GM23338 (cell line): Measurements from ENCODE around the gene TMEM154. TPM values are rescaled to one million over a fixed set of nuclear protein-coding genes. Genes with fewer than 3 reads are reported as not detected.

Source experiments
- ATAC-seq: fragments of 200-7000 bp; cut with Tn5 transposase; 3 replicates; pipeline ENCODE4 v1.9.1; 2020
- DNase-seq: peaks from one replicate; pipeline ENCODE4 v3.0.0-alpha.2; 2015; ENCODE audit warnings: low spot score
- H2AFZ ChIP-seq: fragments of 200-600 bp; sonication (generic); 2 replicates; pipeline ENCODE4 v1.8.0; 2016; ENCODE audit warnings: antibody characterized with exemption, mild to moderate bottlenecking, moderate library complexity
- H3F3A ChIP-seq: fragments of 200-600 bp; sonication (generic); replicated peaks from 2 replicates; pipeline ENCODE4 v1.8.0; 2017; ENCODE audit warnings: antibody characterized with exemption, mixed run types, low read depth
- H3K27ac ChIP-seq: fragments of 200-600 bp; sonication (generic); 2 replicates; pipeline ENCODE4 v1.6.1; 2016; ENCODE audit warnings: low read depth
- H3K27me3 ChIP-seq: fragments of 200-600 bp; sonication (generic); 2 replicates; pipeline ENCODE4 v1.8.0; 2016; ENCODE audit warnings: mild to moderate bottlenecking, mixed run types, moderate library complexity; ENCODE audit not compliant: insufficient read depth
- H3K36me3 ChIP-seq: fragments of 200-600 bp; sonication (generic); 2 replicates; pipeline ENCODE4 v1.8.0; 2016; ENCODE audit warnings: mild to moderate bottlenecking; ENCODE audit not compliant: insufficient read depth
- H3K4me1 ChIP-seq: fragments of 200-600 bp; sonication (generic); 2 replicates; pipeline ENCODE4 v1.8.0; 2016; ENCODE audit warnings: mild to moderate bottlenecking, moderate library complexity; ENCODE audit not compliant: insufficient read depth
- H3K4me2 ChIP-seq: fragments of 200-600 bp; sonication (generic); 2 replicates; pipeline ENCODE4 v1.7.1; 2017; ENCODE audit warnings: mixed run types
- H3K4me3 ChIP-seq: fragments of 200-600 bp; sonication (generic); 2 replicates; pipeline ENCODE4 v1.6.1; 2016; ENCODE audit warnings: mixed run types
- H3K79me2 ChIP-seq: fragments of 200-600 bp; sonication (generic); replicated peaks from 2 replicates; pipeline ENCODE4 v1.8.0; 2017; ENCODE audit warnings: mild to moderate bottlenecking; ENCODE audit not compliant: insufficient read depth
- H3K9me2 ChIP-seq: fragments of 200-600 bp; sonication (generic); 2 replicates; pipeline ENCODE4 v1.8.0; 2017; ENCODE audit not compliant: insufficient read depth
- H4K20me1 ChIP-seq: fragments of 200-600 bp; sonication (generic); replicated peaks from 2 replicates; pipeline ENCODE4 v1.8.0; 2017; ENCODE audit warnings: mild to moderate bottlenecking; ENCODE audit not compliant: insufficient read depth
- H3K27ac Mint-ChIP-seq: 2 replicates; pipeline ENCODE4 v1.8.0; 2020; ENCODE audit warnings: inconsistent platforms, mild to moderate bottlenecking, moderate library complexity, mixed read lengths
- H3K27me3 Mint-ChIP-seq: 3 replicates; pipeline ENCODE4 v1.8.0; 2022; ENCODE audit warnings: low read depth, mild to moderate bottlenecking, moderate library complexity, mixed read lengths, inconsistent platforms; ENCODE audit not compliant: insufficient read depth, poor library complexity
- H3K36me3 Mint-ChIP-seq: 3 replicates; pipeline ENCODE4 v1.8.0; 2021; ENCODE audit warnings: low read depth, mild to moderate bottlenecking, inconsistent platforms, moderate library complexity, mixed read lengths
- H3K4me1 Mint-ChIP-seq: 3 replicates; pipeline ENCODE4 v1.8.0; 2020; ENCODE audit warnings: mild to moderate bottlenecking, inconsistent platforms, mixed read lengths
- H3K4me3 Mint-ChIP-seq: 3 replicates; pipeline ENCODE4 v1.8.0; 2021; ENCODE audit warnings: moderate library complexity, mild to moderate bottlenecking, inconsistent platforms, mixed read lengths
- H3K9me3 Mint-ChIP-seq: 3 replicates; pipeline ENCODE4 v1.8.0; 2020; ENCODE audit warnings: moderate library complexity, mild to moderate bottlenecking, inconsistent platforms, mixed read lengths
- CTCF ChIP-seq, 2 experiments: fragments of 200-600 bp in 1 of 2; sonication (generic) in 1 of 2; conservative IDR thresholded peaks; 2 replicates each; pipeline versions ENCODE4 v1.5.1 to v1.6.1; 2016 to 2017; ENCODE audit warnings: antibody characterized with exemption in 2 of 2, low read depth in 2 of 2, mild to moderate bottlenecking in 2 of 2, moderate library complexity in 1 of 2
- POLR2AphosphoS5 ChIP-seq: IDR thresholded peaks from 2 replicates; pipeline ENCODE4 v1.6.1; 2016; ENCODE audit warnings: antibody characterized with exemption, low read depth
- ZNF114 ChIP-seq: fragments of 250-450 bp; sonication (Bioruptor Pico); IDR thresholded peaks from 2 replicates; pipeline ENCODE4 v1.5.0; 2020; ENCODE audit warnings: mild to moderate bottlenecking, moderate library complexity
- ZNF331 ChIP-seq: fragments of 250-450 bp; sonication (Bioruptor Pico); IDR thresholded peaks from 2 replicates; pipeline ENCODE4 v1.5.0; 2020; ENCODE audit warnings: low read depth, mild to moderate bottlenecking, moderate library complexity
- ZNF462 ChIP-seq: fragments of 250-450 bp; sonication (Bioruptor Pico); IDR thresholded peaks from 2 replicates; pipeline ENCODE4 v1.5.0; 2020; ENCODE audit warnings: mild to moderate bottlenecking, moderate library complexity
- polyA plus RNA-seq: library from polyadenylated mRNA; unstranded; fragments of >200 nt; fragmentation: Nextera tagmentation; extraction: Ambion mirVana; gene quantifications from 2 replicates; pipeline ENCODE4 v1.2.1, GENCODE V29; 2016
- total RNA-seq: library from RNA; depleted of rRNA; stranded (reverse); fragments of >200 nt; shearing (Covaris generic); gene quantifications from 2 replicates; pipeline ENCODE4 v1.2.3, GENCODE V29; 2014

The TMEM154 gene
- total and polyA plus RNA-seq, 2 experiments from 2014 or later = 1.0 to 1.7 TPM

GRCh38 chr4:152610131-152610530, 69.7 kb downstream of the TMEM154 start (continued):
- no peak for TF ChIP-seq ZNF462 (CRISPR knock-in tag)

GRCh38 chr4:152609481-152609880, 70.3 kb downstream of the TMEM154 start:
- 0 out of 2 replicates have a peak overlapping the region, but pooled peaks have one; percentile 41 for H3K27ac Mint-ChIP-seq
- TF ChIP-seq POLR2AphosphoS5 (no peak), ZNF462 (CRISPR knock-in tag) (no peak), ZNF331 (no peak), CTCF (conservative IDR thresholded peaks at IDR 0.05; ENCODE audit: low read depth in 2 of 2) (no peak), ZNF114 (CRISPR knock-in tag) (no peak)

More at GRCh38 chr4:152609481-152609880, 70.3 kb downstream of the TMEM154 start:
- ATAC-seq = no peak
- Histone ChIP-seq H3K27me3 (no peaks in the 10 kb centered on the region), H3K27ac (no peak overlapping the region), H3K36me3 (no peaks in the 10 kb centered on the region), H3K9me2 (no peaks in the 10 kb centered on the region), H3K79me2 (no peaks in the 10 kb centered on the region), H3F3A (no peaks in the 10 kb centered on the region), H3K4me2 (peak overlapping the region; percentile 52), H3K4me1 (peaks cover 30% of the 10 kb centered on the region), H4K20me1 (no peaks in the 10 kb centered on the region), H2AFZ (peak overlapping the region; percentile 75; the same call in 1 of the 2 replicates), H3K4me3 (no peak overlapping the region)
- Mint-ChIP-seq H3K27me3 (peaks cover 17% of the 10 kb centered on the region), H3K36me3 (peaks cover 4% of the 10 kb centered on the region; the same call in 1 of the 3 replicates), H3K4me1 (peaks cover 58% of the 10 kb centered on the region), H3K4me3 (no peak overlapping the region; the same call in 2 of the 3 replicates), H3K9me3 (peaks cover 6% of the 10 kb centered on the region; the same call in 2 of the 3 replicates)
- DNase-seq = no peak
